HG03521 (cell line): ENCODE data around the gene TMEM202.
"Not testable (repeated sequence)": the region's sequence is repeated elsewhere in the genome, so short reads cannot be mapped to it uniquely, and the experiment has no call there.

Experiments
- ATAC-seq: cut with Tn5 transposase; IDR thresholded peaks from one replicate; pipeline ENCODE4 v1.9.1; 2021; ENCODE audit warnings: mild to moderate bottlenecking, moderate library complexity; ENCODE audit not compliant: unreplicated experiment

Gene TMEM202

GRCh38 chr15:72397796-72398588 lies at the start of gene TMEM202:
Gene TMEM202, plus strand, starts transcription at chr15:72398305. Its CDS starts 22 bp downstream, at chr15:72398327.
- ATAC-seq = no peak

- ATAC-seq = no peak
Observed at GRCh38 chr15:72353266-72353665, 44.8 kb upstream of the TMEM202 start.

GRCh38 chr15:72354496-72354895 lies 43.6 kb upstream of the TMEM202 start:
- ATAC-seq = no peak

GRCh38 chr15:72358121-72358520 lies 40.0 kb upstream of the TMEM202 start:
- no peak for ATAC-seq

- ATAC-seq = no peak
Observed at GRCh38 chr15:72358650-72359171, 39.4 kb upstream of the TMEM202 start.

GRCh38 chr15:72361176-72361575 lies 36.9 kb upstream of the TMEM202 start:
- no peak for ATAC-seq

- ATAC-seq = peak; percentile 70
Observed at GRCh38 chr15:72365844-72366243, 32.3 kb upstream of the TMEM202 start.

GRCh38 chr15:72368325-72368724 lies 29.8 kb upstream of the TMEM202 start:
- no peak for ATAC-seq

- ATAC-seq = no peak
Observed at GRCh38 chr15:72368899-72369298, 29.2 kb upstream of the TMEM202 start.

- ATAC-seq = no peak
Observed at GRCh38 chr15:72369964-72370363, 28.1 kb upstream of the TMEM202 start.

GRCh38 chr15:72372361-72372760 lies 25.7 kb upstream of the TMEM202 start:
- ATAC-seq = no peak

GRCh38 chr15:72375501-72375845 lies 22.6 kb upstream of the TMEM202 start:
- ATAC-seq = peak; percentile 39

GRCh38 chr15:72375846-72376581 lies 22.1 kb upstream of the TMEM202 start, which contains the start of gene HEXA:
Gene HEXA, minus strand, starts transcription at chr15:72376014. Its CDS starts 42 bp downstream, at chr15:72375972.
- peak; percentile 81 for ATAC-seq

- ATAC-seq = no peak
Observed at GRCh38 chr15:72377331-72377730, 20.8 kb upstream of the TMEM202 start.

- ATAC-seq = not testable (repeated sequence)
Observed at GRCh38 chr15:72379106-72379505, 19.0 kb upstream of the TMEM202 start.

- no peak for ATAC-seq
Observed at GRCh38 chr15:72379856-72380430, 18.2 kb upstream of the TMEM202 start.

GRCh38 chr15:72380743-72381142 lies 17.4 kb upstream of the TMEM202 start:
- ATAC-seq = no peak

GRCh38 chr15:72382146-72382545 lies 16.0 kb upstream of the TMEM202 start:
- no peak for ATAC-seq

- ATAC-seq = no peak
Observed at GRCh38 chr15:72387741-72388140, 10.4 kb upstream of the TMEM202 start.

GRCh38 chr15:72389231-72389630 lies 8.9 kb upstream of the TMEM202 start:
- ATAC-seq = no peak

GRCh38 chr15:72396331-72396730 lies 1.8 kb upstream of the TMEM202 start:
- ATAC-seq = not testable (repeated sequence)
